ENCODE data around the gene ADAMTS17. TPM values are rescaled to one million over a fixed set of nuclear protein-coding genes. Genes with fewer than 3 reads are reported as not detected.

Gene ADAMTS17
- total RNA-seq, 1 donor from 2014 or later: 2.3 TPM

- Histone ChIP-seq H3K27me3 (ENCODE audit: control insufficient read depth, insufficient read depth, low read length) (no peaks in the 10 kb centered on the region), H3K36me3 (ENCODE audit: control insufficient read depth, insufficient read depth, low read length) (no peaks in the 10 kb centered on the region), H3K4me3 (ENCODE audit: low read depth, low read length) (no peak overlapping the region)
- TF ChIP-seq, protein P1, sequence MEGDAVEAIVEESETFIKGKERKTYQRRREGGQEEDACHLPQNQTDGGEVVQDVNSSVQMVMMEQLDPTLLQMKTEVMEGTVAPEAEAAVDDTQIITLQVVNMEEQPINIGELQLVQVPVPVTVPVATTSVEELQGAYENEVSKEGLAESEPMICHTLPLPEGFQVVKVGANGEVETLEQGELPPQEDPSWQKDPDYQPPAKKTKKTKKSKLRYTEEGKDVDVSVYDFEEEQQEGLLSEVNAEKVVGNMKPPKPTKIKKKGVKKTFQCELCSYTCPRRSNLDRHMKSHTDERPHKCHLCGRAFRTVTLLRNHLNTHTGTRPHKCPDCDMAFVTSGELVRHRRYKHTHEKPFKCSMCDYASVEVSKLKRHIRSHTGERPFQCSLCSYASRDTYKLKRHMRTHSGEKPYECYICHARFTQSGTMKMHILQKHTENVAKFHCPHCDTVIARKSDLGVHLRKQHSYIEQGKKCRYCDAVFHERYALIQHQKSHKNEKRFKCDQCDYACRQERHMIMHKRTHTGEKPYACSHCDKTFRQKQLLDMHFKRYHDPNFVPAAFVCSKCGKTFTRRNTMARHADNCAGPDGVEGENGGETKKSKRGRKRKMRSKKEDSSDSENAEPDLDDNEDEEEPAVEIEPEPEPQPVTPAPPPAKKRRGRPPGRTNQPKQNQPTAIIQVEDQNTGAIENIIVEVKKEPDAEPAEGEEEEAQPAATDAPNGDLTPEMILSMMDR (IDR thresholded peaks at IDR 0.05; ENCODE audit: insufficient read depth, low read length, poor library complexity, severe bottlenecking): no peak
- no peak for DNase-seq (ENCODE audit: low read depth)
Measured at GRCh38 chr15:100134089-100134583, 207.6 kb downstream of the ADAMTS17 start.

GRCh38 chr15:100133001-100133400 lies 208.8 kb downstream of the ADAMTS17 start:
- Histone ChIP-seq H3K36me3 (ENCODE audit: control insufficient read depth, insufficient read depth, low read length) (no peaks in the 10 kb centered on the region), H3K4me3 (ENCODE audit: low read depth, low read length) (no peak overlapping the region), H3K27me3 (ENCODE audit: control insufficient read depth, insufficient read depth, low read length) (no peaks in the 10 kb centered on the region)
- no peak for DNase-seq (ENCODE audit: low read depth)
- TF ChIP-seq, protein P1 (IDR thresholded peaks at IDR 0.05; ENCODE audit: insufficient read depth, low read length, poor library complexity, severe bottlenecking): no peak

DNA sequence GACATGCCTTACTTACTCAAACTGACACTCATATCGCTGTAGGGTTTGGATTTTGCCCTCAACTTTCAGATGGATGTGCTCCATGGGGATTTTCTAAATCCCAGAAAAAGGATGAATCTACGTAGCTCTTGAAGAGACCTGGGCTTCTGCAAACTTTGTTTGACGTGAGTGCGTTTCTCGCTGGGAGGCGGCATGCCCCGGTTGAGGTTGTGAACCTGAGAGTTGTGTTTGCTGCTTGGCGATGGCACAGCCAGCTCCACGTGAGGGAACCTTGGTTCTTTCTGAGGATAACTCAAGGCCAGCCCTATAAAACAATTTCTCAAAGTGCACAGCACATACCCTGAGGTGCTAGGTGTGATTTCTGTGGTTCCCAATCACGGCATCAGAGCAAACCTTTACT lies 209.5 kb downstream of the ADAMTS17 start:
- TF ChIP-seq, protein P1 (IDR thresholded peaks at IDR 0.05; ENCODE audit: insufficient read depth, low read length, poor library complexity, severe bottlenecking): no peak
- Histone ChIP-seq H3K27me3 (ENCODE audit: control insufficient read depth, insufficient read depth, low read length) (no peaks in the 10 kb centered on the region), H3K4me3 (ENCODE audit: low read depth, low read length) (no peak overlapping the region), H3K36me3 (ENCODE audit: control insufficient read depth, insufficient read depth, low read length) (no peaks in the 10 kb centered on the region)
- DNase-seq (ENCODE audit: low read depth): no peak

DNA sequence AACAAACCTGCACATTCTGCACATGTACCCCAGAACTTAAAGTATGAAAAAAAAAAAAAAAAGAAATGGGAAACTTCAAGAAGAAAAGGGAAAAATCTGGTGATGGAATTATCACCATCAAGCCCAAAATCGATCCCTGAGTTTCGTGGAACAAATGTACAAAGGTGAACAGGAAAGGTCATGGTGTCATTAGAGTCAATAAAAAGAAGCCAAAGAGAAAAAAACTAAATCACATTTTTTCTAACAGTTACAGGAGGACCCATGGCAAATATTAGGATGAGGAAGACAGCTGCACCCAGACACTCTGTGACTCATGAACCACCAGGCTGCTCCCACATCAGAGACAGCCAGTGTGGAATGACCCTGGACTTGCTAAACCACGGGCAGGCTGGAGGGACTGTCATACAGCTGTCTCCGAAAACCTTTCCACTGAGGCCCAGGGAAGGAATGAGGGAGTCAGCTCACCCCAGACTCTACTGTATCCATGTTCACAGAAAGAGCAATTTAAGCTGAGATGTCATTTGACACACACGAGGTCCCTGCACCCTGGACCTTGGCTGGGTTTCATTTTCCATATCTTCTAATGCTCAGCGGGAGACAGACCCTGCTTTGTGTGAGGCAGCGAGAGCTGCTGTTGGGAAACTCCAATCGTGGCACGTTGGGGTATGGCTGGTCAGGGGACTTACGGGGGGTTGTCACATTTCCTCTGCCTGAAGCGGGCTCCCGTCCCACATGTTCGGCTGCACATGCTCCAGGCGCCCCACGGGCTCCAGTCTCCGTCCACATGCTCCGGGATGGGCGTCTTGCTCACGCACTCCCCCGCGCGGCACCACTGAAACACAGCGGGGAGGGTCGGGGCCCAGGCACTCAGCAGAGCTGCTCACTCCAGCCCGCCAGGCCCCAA lies 210.2 kb downstream of the ADAMTS17 start:
- Histone ChIP-seq H3K4me3 (ENCODE audit: low read depth, low read length) (peak overlapping the region; percentile 27), H3K27me3 (ENCODE audit: control insufficient read depth, insufficient read depth, low read length) (no peaks in the 10 kb centered on the region), H3K36me3 (ENCODE audit: control insufficient read depth, insufficient read depth, low read length) (no peaks in the 10 kb centered on the region)
- TF ChIP-seq, protein P1 (IDR thresholded peaks at IDR 0.05; ENCODE audit: insufficient read depth, low read length, poor library complexity, severe bottlenecking): peak; percentile 58
- no peak for DNase-seq (ENCODE audit: low read depth)

DNA sequence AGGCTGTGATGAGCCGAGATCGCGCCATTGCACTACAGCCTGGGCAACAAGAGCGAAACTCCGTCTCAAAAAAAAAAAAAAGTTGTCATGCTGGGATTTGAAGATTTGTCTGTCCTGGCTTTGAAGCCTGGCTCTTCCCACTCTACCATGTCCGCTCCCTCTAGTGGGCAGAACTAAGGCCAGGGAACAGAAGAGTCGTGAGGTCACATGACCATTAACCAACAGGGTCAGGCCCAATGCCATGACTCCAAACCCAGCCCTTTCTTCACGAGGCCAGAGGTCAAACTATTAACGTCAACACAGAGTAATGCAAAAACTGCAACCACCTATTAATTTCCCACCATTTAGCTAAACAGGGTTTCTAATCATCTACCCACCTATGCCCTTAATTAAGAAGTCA lies 212.1 kb downstream of the ADAMTS17 start:
- no peak for DNase-seq (ENCODE audit: low read depth)
- no peaks in the 10 kb centered on the region for H3K27me3 ChIP-seq (ENCODE audit: control insufficient read depth, insufficient read depth, low read length)
- no peaks in the 10 kb centered on the region for H3K36me3 ChIP-seq (ENCODE audit: control insufficient read depth, insufficient read depth, low read length)
- TF ChIP-seq, protein P1 (IDR thresholded peaks at IDR 0.05; ENCODE audit: insufficient read depth, low read length, poor library complexity, severe bottlenecking): no peak
- H3K4me3 ChIP-seq (ENCODE audit: low read depth, low read length): no peak overlapping the region
